Caco-2 (cell line): ENCODE measurements around the gene EHD1. TPM values are rescaled to one million over a fixed set of nuclear protein-coding genes. Genes with fewer than 3 reads are reported as not detected.

Source experiments
- BruUV-seq: library from RNA; stranded (reverse); fragments of 400-500 nt; replicated peaks from 2 replicates; lab custom pipeline; 2021; lab: Mats Ljungman, UMichigan
- CTCF ChIA-PET: fragments of 300-600 bp; sonication (Branson Sonifier 250); formaldehyde crosslinking; loops from one replicate; lab custom pipeline; 2022; ENCODE audit warnings: antibody characterized with exemption; lab: Charles Lee
- POLR2A ChIA-PET: fragments of 300-600 bp; sonication (Branson Sonifier 250); formaldehyde crosslinking; loops from one replicate; lab custom pipeline; 2022; ENCODE audit warnings: antibody characterized with exemption; lab: Charles Lee
- DNase-seq, 2 experiments: peaks; one replicate each; pipeline versions ENCODE4 v3.0.0 to v3.0.0-alpha.2; 2020 to 2022
- H3K27me3 ChIP-seq: replicated peaks from 2 replicates; pipeline ENCODE4 v1.6.0; 2011; ENCODE audit warnings: low read length; ENCODE audit not compliant: control insufficient read depth, insufficient read depth
- H3K36me3 ChIP-seq: 2 replicates; pipeline ENCODE4 v1.5.1; 2011; ENCODE audit warnings: low read length; ENCODE audit not compliant: control insufficient read depth, insufficient read depth
- H3K4me1 ChIP-seq: fragments of 250-450 bp; sonication (Bioruptor Pico); 2 replicates; pipeline ENCODE4 v1.5.1; 2020; ENCODE audit warnings: mild to moderate bottlenecking
- H3K4me3 ChIP-seq: 2 replicates; pipeline ENCODE4 v1.5.1; 2011; ENCODE audit warnings: low read depth, mild to moderate bottlenecking, control low read depth, low read length
- H3K9me3 ChIP-seq: fragments of 250-450 bp; sonication (Bioruptor Pico); 2 replicates; pipeline ENCODE4 v1.5.1; 2020; ENCODE audit warnings: mild to moderate bottlenecking, moderate library complexity
- H3K27ac Mint-ChIP-seq: one replicate; pipeline ENCODE4 v1.8.0; 2022; ENCODE audit warnings: mixed read lengths; ENCODE audit not compliant: unreplicated experiment
- H3K27me3 Mint-ChIP-seq: one replicate; pipeline ENCODE4 v1.8.0; 2022; ENCODE audit warnings: mixed read lengths; ENCODE audit not compliant: insufficient read depth, unreplicated experiment
- H3K36me3 Mint-ChIP-seq: one replicate; pipeline ENCODE4 v1.8.0; 2022; ENCODE audit warnings: mild to moderate bottlenecking, mixed read lengths; ENCODE audit not compliant: insufficient read depth, unreplicated experiment
- H3K4me1 Mint-ChIP-seq: one replicate; pipeline ENCODE4 v1.8.0; 2022; ENCODE audit warnings: low read depth, mixed read lengths; ENCODE audit not compliant: unreplicated experiment
- H3K4me3 Mint-ChIP-seq: one replicate; pipeline ENCODE4 v1.8.0; 2022; ENCODE audit warnings: mild to moderate bottlenecking, moderate library complexity, mixed read lengths; ENCODE audit not compliant: unreplicated experiment
- H3K9me3 Mint-ChIP-seq: one replicate; pipeline ENCODE4 v1.8.0; 2022; ENCODE audit warnings: mixed read lengths; ENCODE audit not compliant: unreplicated experiment
- intact Hi-C: fragments of 100-400 bp; cut with micrococcal nuclease; formaldehyde crosslinking; loops from one replicate; pipeline ENCODE4 v1.10.0; 2022; ENCODE audit not compliant: unreplicated experiment
- total RNA-seq: library from RNA; stranded (reverse); gene quantifications from 2 replicates; pipeline ENCODE4 v1.2.3, GENCODE V29; 2022
- TF ChIP-seq, protein P1 (sequence below), 2 experiments: fragments of 200-600 bp in 1 of 2; IDR thresholded peaks; 1 replicate in 1 of 2; 2 replicates in 1 of 2; pipeline versions ENCODE4 v1.5.1 to v1.8.0; 2011 to 2022; ENCODE audit warnings: antibody characterized with exemption in 1 of 2, control low read depth in 1 of 2, inconsistent platforms in 1 of 2, low read depth in 1 of 2, low read length in 1 of 2, mild to moderate bottlenecking in 1 of 2, moderate library complexity in 1 of 2; ENCODE audit not compliant: insufficient read depth in 1 of 2, severe bottlenecking in 1 of 2, unreplicated experiment in 1 of 2

EHD1 gene
- total RNA-seq, 1 experiment from 2014 or later = 129 TPM

DNA sequence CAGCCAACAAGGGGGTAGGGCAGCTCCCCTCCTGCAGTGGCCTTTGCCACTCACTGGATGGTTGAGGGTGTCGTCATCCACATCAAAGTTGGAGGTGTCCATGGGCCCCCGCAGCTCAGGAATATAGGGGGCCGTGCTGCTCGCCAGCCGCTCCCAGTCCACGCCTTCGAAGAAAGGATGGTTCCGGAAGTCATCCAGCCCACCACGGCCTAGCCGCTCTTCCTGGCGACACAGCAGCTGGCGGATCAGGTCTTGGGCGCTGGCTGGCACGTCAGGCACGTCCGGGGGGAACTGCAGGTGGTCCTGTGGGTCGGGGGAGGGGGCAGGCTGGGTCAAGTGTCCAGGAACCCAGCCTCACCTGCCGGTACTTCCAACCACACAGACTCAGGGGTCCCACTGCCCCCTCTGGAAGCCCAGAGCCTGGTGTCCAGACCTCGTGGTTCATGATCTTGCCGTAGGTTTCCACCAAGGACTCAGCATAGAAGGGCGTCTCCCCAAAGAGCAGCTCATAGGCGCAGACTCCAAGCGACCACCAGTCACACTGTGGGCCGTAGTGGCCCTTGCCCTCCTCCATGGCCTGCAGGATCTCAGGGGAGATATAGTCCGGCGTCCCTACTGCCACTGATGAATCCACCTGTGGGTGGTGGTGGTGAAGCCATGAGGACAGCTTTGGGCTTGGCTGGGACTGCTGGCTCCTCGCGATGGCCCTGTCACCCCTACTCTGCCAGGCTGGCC lies 39.7 kb downstream of the EHD1 start:
- Mint-ChIP-seq H3K27ac (no peak overlapping the region), H3K4me3 (no peak overlapping the region), H3K36me3 (peaks cover 23% of the 10 kb centered on the region), H3K4me1 (peaks cover 11% of the 10 kb centered on the region), H3K9me3 (no peaks in the 10 kb centered on the region), H3K27me3 (no peaks in the 10 kb centered on the region)
- no peaks in the 10 kb centered on the region for H3K9me3 ChIP-seq
- no TSS peak for BruUV-seq
- TF ChIP-seq, protein P1, sequence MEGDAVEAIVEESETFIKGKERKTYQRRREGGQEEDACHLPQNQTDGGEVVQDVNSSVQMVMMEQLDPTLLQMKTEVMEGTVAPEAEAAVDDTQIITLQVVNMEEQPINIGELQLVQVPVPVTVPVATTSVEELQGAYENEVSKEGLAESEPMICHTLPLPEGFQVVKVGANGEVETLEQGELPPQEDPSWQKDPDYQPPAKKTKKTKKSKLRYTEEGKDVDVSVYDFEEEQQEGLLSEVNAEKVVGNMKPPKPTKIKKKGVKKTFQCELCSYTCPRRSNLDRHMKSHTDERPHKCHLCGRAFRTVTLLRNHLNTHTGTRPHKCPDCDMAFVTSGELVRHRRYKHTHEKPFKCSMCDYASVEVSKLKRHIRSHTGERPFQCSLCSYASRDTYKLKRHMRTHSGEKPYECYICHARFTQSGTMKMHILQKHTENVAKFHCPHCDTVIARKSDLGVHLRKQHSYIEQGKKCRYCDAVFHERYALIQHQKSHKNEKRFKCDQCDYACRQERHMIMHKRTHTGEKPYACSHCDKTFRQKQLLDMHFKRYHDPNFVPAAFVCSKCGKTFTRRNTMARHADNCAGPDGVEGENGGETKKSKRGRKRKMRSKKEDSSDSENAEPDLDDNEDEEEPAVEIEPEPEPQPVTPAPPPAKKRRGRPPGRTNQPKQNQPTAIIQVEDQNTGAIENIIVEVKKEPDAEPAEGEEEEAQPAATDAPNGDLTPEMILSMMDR (IDR thresholded peaks at IDR 0.05; ENCODE audit: insufficient read depth in 1 of 2, low read depth in 1 of 2, low read length in 1 of 2, severe bottlenecking in 1 of 2, unreplicated experiment in 1 of 2) = no peak
- CTCF ChIA-PET = no interaction called here
- peaks cover 9% of the 10 kb centered on the region for H3K36me3 ChIP-seq
- intact Hi-C loops = no loop called here
- peaks cover 20% of the 10 kb centered on the region for H3K4me1 ChIP-seq
- POLR2A ChIA-PET = no interaction called here
- no peaks in the 10 kb centered on the region for H3K27me3 ChIP-seq
- no peak for DNase-seq
- H3K4me3 ChIP-seq = no peak overlapping the region

DNA sequence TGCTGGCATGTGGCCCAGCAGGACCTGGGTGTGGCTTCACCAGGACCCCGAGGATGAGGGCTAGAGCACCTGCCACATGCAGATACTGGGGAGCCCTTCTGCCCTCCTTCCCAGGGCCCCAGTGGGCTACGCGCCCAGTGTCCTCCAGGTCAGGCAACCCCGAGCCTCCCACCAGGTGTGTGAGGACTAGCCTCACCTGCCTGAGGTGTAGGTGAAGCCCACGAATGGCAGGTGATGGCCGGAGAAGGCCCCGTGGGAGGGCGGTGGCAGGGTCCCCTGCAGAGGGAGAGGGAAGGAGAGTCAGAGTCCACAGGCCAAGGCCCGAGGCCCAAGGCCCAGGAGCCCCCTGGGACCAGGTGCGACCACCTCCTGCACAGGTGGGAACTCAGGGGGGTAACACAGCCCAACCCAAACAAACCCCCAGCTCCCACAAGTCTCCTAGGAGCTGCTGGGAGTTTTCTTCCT lies 40.5 kb downstream of the EHD1 start:
- Mint-ChIP-seq H3K4me3 (no peak overlapping the region), H3K27ac (no peak overlapping the region), H3K27me3 (no peaks in the 10 kb centered on the region), H3K9me3 (no peaks in the 10 kb centered on the region), H3K4me1 (peaks cover 3% of the 10 kb centered on the region), H3K36me3 (peaks cover 23% of the 10 kb centered on the region)
- ChIA-PET CTCF (no interaction called here), POLR2A (no interaction called here)
- TF ChIP-seq, protein P1 (IDR thresholded peaks at IDR 0.05; ENCODE audit: insufficient read depth in 1 of 2, low read depth in 1 of 2, low read length in 1 of 2, severe bottlenecking in 1 of 2, unreplicated experiment in 1 of 2) = no peak
- H3K27me3 ChIP-seq = no peaks in the 10 kb centered on the region
- no TSS peak for BruUV-seq
- no peaks in the 10 kb centered on the region for H3K9me3 ChIP-seq
- peaks cover 15% of the 10 kb centered on the region for H3K4me1 ChIP-seq
- intact Hi-C loops = no loop called here
- DNase-seq = no peak
- peaks cover 11% of the 10 kb centered on the region for H3K36me3 ChIP-seq
- H3K4me3 ChIP-seq = no peak overlapping the region

DNA sequence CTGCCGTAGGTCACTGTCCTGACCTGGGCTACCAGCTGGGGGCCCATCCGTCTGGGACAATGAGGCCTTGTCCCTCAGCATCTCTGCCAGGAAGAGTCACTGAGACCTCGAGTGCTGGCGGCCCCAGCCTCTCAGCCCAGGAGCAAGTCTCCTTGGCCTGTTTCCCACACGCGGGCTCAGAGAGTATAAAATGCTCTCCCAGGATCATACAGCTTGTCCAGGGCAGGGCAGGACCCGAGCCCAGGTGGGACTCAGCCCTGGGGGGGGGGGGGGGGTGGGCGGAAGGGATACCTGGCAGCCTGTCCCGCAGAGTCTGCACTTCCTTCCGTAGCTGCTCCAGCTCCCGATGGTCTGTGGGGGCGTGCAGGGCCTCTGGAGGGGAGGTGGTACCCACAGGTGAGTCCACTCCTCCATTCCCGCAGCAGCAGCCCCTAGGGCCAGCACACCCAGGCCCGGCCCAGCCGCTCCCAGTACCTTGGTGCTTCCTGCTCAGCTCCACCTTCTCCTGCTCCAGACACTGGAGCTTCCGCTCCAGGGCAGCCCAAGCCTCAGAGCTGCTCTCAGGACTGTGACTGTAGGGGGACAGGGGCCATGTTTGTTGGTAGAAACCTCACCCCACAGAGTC lies 41.9 kb downstream of the EHD1 start:
- Mint-ChIP-seq H3K4me3 (no peak overlapping the region), H3K9me3 (no peaks in the 10 kb centered on the region), H3K4me1 (no peaks in the 10 kb centered on the region), H3K27me3 (no peaks in the 10 kb centered on the region), H3K36me3 (peaks cover 14% of the 10 kb centered on the region), H3K27ac (no peak overlapping the region)
- peaks cover 1% of the 10 kb centered on the region for H3K4me1 ChIP-seq
- TF ChIP-seq, protein P1 (IDR thresholded peaks at IDR 0.05; ENCODE audit: insufficient read depth in 1 of 2, low read depth in 1 of 2, low read length in 1 of 2, severe bottlenecking in 1 of 2, unreplicated experiment in 1 of 2) = no peak
- H3K4me3 ChIP-seq = no peak overlapping the region
- DNase-seq = no peak
- H3K9me3 ChIP-seq = no peaks in the 10 kb centered on the region
- BruUV-seq = no TSS peak
- POLR2A ChIA-PET = no interaction called here
- CTCF ChIA-PET = interaction anchor here (0.6 kb wide), 1 partner anchor 23 kb away, joined by 4 read pairs; no protein-coding TSS in a partner anchor
- peaks cover 11% of the 10 kb centered on the region for H3K36me3 ChIP-seq
- intact Hi-C loops = no loop called here
- no peaks in the 10 kb centered on the region for H3K27me3 ChIP-seq
